K562 (cell line): ENCODE results near the gene OPA3. TPM values are rescaled to one million over a fixed set of nuclear protein-coding genes. Genes with fewer than 3 reads are reported as not detected.
A peak's percentile ranks its signal among the peaks of the same experiment; 100 is the strongest.

ENCODE experiments used
- CHD1 ChIP-seq: fragments of 200-600 bp; sonication (generic); IDR thresholded peaks from one replicate; pipeline ENCODE4 v1.6.1; 2012; ENCODE audit warnings: mild to moderate bottlenecking, moderate library complexity, low read length, inconsistent platforms
- HMBOX1 ChIP-seq: sonication (generic); IDR thresholded peaks from 2 replicates; pipeline ENCODE4 v1.6.1; 2016
- IRF1 ChIP-seq: sonication (generic); formaldehyde crosslinking; IDR thresholded peaks from 2 replicates; pipeline ENCODE4 v1.8.0; 2022; ENCODE audit warnings: missing genetic modification reagents, mild to moderate bottlenecking, borderline replicate concordance
- KLF10 ChIP-seq: fragments of 250-450 bp; sonication (Bioruptor Pico); IDR thresholded peaks from 2 replicates; pipeline ENCODE4 v1.6.1; 2021; ENCODE audit warnings: matching md5 sums
- MLX ChIP-seq, 2 experiments: fragments of 450-650 bp in 1 of 2; sonication (generic) in 1 of 2; formaldehyde crosslinking; conservative IDR thresholded peaks; 2 replicates each; pipeline versions ENCODE4 v1.4.0 to v1.8.1; 2020 to 2022; ENCODE audit warnings: mild to moderate bottlenecking in 1 of 2, missing genetic modification reagents in 1 of 2
- NCOA6 ChIP-seq: fragments of 450-650 bp; IDR thresholded peaks from 2 replicates; pipeline ENCODE4 v1.6.1; 2017; ENCODE audit warnings: mild to moderate bottlenecking
- NFE2L1 ChIP-seq: fragments of 450-650 bp; IDR thresholded peaks from 2 replicates; pipeline ENCODE4 v1.6.1; 2016; ENCODE audit warnings: missing genetic modification characterization, low read depth, mild to moderate bottlenecking, missing compliant biosample characterization, moderate library complexity, borderline replicate concordance
- NR3C1 ChIP-seq: sonication (generic); formaldehyde crosslinking; IDR thresholded peaks from 2 replicates; pipeline ENCODE4 v1.8.1; 2022; ENCODE audit warnings: missing genetic modification reagents
- RAD51 ChIP-seq: fragments of 450-650 bp; IDR thresholded peaks from 2 replicates; pipeline ENCODE4 v1.7.1; 2016; ENCODE audit warnings: low read depth, mild to moderate bottlenecking, borderline replicate concordance
- RFX1 ChIP-seq: fragments of 450-650 bp; IDR thresholded peaks from 2 replicates; pipeline ENCODE4 v1.6.1; 2016; ENCODE audit warnings: mild to moderate bottlenecking, moderate library complexity
- RFX7 ChIP-seq: fragments of 250-450 bp; sonication (Bioruptor Pico); IDR thresholded peaks from 2 replicates; pipeline ENCODE4 v1.5.1; 2021; ENCODE audit warnings: mild to moderate bottlenecking
- RUNX1 ChIP-seq: sonication (generic); IDR thresholded peaks from 2 replicates; pipeline ENCODE4 v1.6.1; 2016; ENCODE audit warnings: antibody characterized with exemption, low read depth
- SETDB1 ChIP-seq: IDR thresholded peaks from one replicate; pipeline ENCODE4 v1.6.1; 2012; ENCODE audit warnings: low read length, control low read depth, inconsistent platforms
- SMARCA5 ChIP-seq: fragments of 450-650 bp; IDR thresholded peaks from 2 replicates; pipeline ENCODE4 v1.6.1; 2016
- TBP ChIP-seq: optimal IDR thresholded peaks from 2 replicates; pipeline ENCODE3; 2011; ENCODE audit warnings: low read depth, low read length, improper control_type of control experiment
- ZC3H11A ChIP-seq: IDR thresholded peaks from 2 replicates; pipeline ENCODE4 v1.6.1; 2012; ENCODE audit warnings: low read depth, low read length, improper control_type of control experiment
- ZFPM2 ChIP-seq: fragments of 250-450 bp; sonication (Bioruptor Pico); IDR thresholded peaks from 2 replicates; pipeline ENCODE4 v1.5.1; 2022; ENCODE audit warnings: mild to moderate bottlenecking
- ZNF311 ChIP-seq: fragments of 250-450 bp; sonication (Bioruptor Pico); IDR thresholded peaks from 2 replicates; pipeline ENCODE4 v1.4.0; 2020; ENCODE audit warnings: mild to moderate bottlenecking, moderate library complexity
- polyA plus RNA-seq, 8 experiments: library from polyadenylated mRNA; depleted of rRNA in 4 of 8; stranded (reverse) in 5 of 8; unstranded in 3 of 8; fragments of >200 nt; fragmentation: Nextera tagmentation in 2 of 8; fragmentation: Illumina TruSeq in 1 of 8; extraction: Ambion mirVana in 2 of 8; extraction: Trizol in 1 of 8; gene quantifications; 2 replicates each; pipeline versions ENCODE4 v1.2.1 to v1.2.3, GENCODE V29; 2011 to 2014; ENCODE audit warnings: inconsistent platforms in 1 of 8, missing spikeins in 1 of 8
- total RNA-seq, 7 experiments: library from RNA; depleted of rRNA in 6 of 7; stranded (reverse); fragments of >200 nt in 6 of 7; fragmentation: Illumina TruSeq in 2 of 7; extraction: Trizol in 2 of 7; gene quantifications; 2 replicates each; pipeline versions ENCODE4 v1.2.1 to v1.2.3, GENCODE V29; 2011 to 2021; ENCODE audit warnings: low replicate concordance in 1 of 7
- TF ChIP-seq, protein P1 (sequence below): fragments of 200-800 bp; sonication (Bioruptor generic); IDR thresholded peaks from 2 replicates; pipeline ENCODE4 v1.6.1; 2017; ENCODE audit warnings: missing genetic modification characterization, missing compliant biosample characterization
- TF ChIP-seq, protein P2 (sequence below): fragments of 150-350 bp; conservative IDR thresholded peaks from 2 replicates; pipeline ENCODE4 v1.6.1; 2014; ENCODE audit warnings: low read length

Gene OPA3
- total and polyA plus RNA-seq, 9 of the 15 experiments (the other 6 are each of a cell fraction or from before 2014, with no cell fraction given), result 1.4 to 18.8 (median 9.0) TPM

- TF ChIP-seq IRF1 (CRISPR knock-in tag), result no peak
- no peak for TF ChIP-seq NFE2L1 (tag)
- no peak for TF ChIP-seq NR3C1 (CRISPR knock-in tag)
- TF ChIP-seq KLF10, result no peak
- TF ChIP-seq RAD51, result no peak
- TF ChIP-seq ZC3H11A, result no peak
- TF ChIP-seq ZNF311 (CRISPR knock-in tag), result no peak
- TF ChIP-seq RFX7, result no peak
- no peak for TF ChIP-seq RUNX1
- TF ChIP-seq MLX (CRISPR knock-in tag; conservative IDR thresholded peaks at IDR 0.05), result no peak
- TF ChIP-seq, protein P1, sequence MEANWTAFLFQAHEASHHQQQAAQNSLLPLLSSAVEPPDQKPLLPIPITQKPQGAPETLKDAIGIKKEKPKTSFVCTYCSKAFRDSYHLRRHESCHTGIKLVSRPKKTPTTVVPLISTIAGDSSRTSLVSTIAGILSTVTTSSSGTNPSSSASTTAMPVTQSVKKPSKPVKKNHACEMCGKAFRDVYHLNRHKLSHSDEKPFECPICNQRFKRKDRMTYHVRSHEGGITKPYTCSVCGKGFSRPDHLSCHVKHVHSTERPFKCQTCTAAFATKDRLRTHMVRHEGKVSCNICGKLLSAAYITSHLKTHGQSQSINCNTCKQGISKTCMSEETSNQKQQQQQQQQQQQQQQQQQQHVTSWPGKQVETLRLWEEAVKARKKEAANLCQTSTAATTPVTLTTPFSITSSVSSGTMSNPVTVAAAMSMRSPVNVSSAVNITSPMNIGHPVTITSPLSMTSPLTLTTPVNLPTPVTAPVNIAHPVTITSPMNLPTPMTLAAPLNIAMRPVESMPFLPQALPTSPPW (CRISPR knock-in tag), result peak; percentile 77
- TF ChIP-seq NCOA6, result no peak
- TF ChIP-seq TBP, result peak; percentile 95
- TF ChIP-seq, protein P2, sequence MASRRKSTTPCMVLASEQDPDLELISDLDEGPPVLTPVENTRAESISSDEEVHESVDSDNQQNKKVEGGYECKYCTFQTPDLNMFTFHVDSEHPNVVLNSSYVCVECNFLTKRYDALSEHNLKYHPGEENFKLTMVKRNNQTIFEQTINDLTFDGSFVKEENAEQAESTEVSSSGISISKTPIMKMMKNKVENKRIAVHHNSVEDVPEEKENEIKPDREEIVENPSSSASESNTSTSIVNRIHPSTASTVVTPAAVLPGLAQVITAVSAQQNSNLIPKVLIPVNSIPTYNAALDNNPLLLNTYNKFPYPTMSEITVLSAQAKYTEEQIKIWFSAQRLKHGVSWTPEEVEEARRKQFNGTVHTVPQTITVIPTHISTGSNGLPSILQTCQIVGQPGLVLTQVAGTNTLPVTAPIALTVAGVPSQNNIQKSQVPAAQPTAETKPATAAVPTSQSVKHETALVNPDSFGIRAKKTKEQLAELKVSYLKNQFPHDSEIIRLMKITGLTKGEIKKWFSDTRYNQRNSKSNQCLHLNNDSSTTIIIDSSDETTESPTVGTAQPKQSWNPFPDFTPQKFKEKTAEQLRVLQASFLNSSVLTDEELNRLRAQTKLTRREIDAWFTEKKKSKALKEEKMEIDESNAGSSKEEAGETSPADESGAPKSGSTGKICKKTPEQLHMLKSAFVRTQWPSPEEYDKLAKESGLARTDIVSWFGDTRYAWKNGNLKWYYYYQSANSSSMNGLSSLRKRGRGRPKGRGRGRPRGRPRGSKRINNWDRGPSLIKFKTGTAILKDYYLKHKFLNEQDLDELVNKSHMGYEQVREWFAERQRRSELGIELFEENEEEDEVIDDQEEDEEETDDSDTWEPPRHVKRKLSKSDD, result no peak
- no peak for TF ChIP-seq RFX1
- no peak for TF ChIP-seq SETDB1
- TF ChIP-seq ZFPM2, result no peak
- no peak for TF ChIP-seq SMARCA5
- no peak for TF ChIP-seq HMBOX1
- TF ChIP-seq CHD1, result peak; percentile 83
Measured at GRCh38 chr19:45506989-45507871, 77.4 kb downstream of the OPA3 start, which contains the start of gene VASP (continued).
